ENCODE data around the gene PFN1.

Gene PFN1

DNA sequence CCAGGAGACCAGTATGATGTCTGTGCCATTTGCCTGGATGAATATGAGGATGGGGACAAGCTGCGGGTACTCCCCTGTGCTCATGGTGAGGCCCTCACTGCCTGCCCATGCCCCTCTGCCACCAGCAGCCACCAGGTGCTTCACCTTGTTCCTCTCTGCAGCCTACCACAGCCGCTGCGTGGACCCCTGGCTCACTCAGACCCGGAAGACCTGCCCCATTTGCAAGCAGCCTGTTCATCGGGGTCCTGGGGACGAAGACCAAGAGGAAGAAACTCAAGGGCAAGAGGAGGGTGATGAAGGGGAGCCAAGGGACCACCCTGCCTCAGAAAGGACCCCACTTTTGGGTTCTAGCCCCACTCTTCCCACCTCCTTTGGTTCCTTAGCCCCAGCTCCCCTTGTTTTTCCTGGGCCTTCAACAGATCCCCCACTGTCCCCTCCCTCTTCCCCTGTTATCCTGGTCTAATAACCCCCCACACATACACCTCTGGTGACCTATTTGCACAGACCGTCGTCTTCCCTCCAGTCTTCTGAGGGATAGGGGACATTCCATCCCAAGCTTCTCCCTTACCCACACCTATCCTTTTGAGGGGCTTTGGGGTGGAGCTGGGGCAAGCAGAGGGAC is 3.7 kb downstream of the PFN1 start:
- Histone ChIP-seq H3K79me2 (peaks cover 16% of the 10 kb centered on the region), H3K9ac (no peak overlapping the region), H3K36me3 (ENCODE audit: control insufficient read depth, insufficient read depth, low read length) (no peaks in the 10 kb centered on the region), H3K4me1 (peaks cover 15% of the 10 kb centered on the region), H3K4me3 (ENCODE audit: low read depth, low read length) (no peak overlapping the region), H3K9me3 (ENCODE audit: control insufficient read depth, low read length) (no peaks in the 10 kb centered on the region), H3K27me3 (ENCODE audit: control insufficient read depth, insufficient read depth, low read length) (no peaks in the 10 kb centered on the region), H2AFZ (no peak overlapping the region), H3K27ac (peak overlapping the region; percentile 16), H3K4me2 (ENCODE audit: low read length) (no peak overlapping the region)
- TF ChIP-seq, protein P1, sequence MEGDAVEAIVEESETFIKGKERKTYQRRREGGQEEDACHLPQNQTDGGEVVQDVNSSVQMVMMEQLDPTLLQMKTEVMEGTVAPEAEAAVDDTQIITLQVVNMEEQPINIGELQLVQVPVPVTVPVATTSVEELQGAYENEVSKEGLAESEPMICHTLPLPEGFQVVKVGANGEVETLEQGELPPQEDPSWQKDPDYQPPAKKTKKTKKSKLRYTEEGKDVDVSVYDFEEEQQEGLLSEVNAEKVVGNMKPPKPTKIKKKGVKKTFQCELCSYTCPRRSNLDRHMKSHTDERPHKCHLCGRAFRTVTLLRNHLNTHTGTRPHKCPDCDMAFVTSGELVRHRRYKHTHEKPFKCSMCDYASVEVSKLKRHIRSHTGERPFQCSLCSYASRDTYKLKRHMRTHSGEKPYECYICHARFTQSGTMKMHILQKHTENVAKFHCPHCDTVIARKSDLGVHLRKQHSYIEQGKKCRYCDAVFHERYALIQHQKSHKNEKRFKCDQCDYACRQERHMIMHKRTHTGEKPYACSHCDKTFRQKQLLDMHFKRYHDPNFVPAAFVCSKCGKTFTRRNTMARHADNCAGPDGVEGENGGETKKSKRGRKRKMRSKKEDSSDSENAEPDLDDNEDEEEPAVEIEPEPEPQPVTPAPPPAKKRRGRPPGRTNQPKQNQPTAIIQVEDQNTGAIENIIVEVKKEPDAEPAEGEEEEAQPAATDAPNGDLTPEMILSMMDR (IDR thresholded peaks at IDR 0.05): no peak

DNA sequence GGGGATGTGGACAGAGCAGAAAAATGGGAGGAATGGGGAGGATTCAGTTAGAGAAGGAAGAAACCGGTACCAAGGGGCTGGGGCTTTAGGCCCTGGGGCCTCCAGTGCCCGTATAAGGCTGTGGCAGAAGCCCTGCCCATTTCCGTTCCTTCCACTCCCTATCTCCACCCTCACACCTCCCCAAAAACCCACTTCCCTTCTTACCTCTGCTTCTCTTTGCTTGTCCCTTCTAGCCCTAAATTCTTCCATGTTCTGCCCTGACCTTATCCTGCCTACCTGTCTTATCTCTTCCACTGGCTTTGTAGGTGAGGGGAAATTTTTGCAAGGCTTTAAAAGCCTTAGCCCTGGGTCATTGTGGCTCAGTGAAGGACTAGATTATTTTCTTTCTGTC is 4.2 kb downstream of the PFN1 start:
- TF ChIP-seq, protein P1 (IDR thresholded peaks at IDR 0.05): no peak
- Histone ChIP-seq H3K27ac (peak overlapping the region; percentile 16), H3K9me3 (ENCODE audit: control insufficient read depth, low read length) (no peaks in the 10 kb centered on the region), H3K36me3 (ENCODE audit: control insufficient read depth, insufficient read depth, low read length) (no peaks in the 10 kb centered on the region), H2AFZ (no peak overlapping the region), H3K79me2 (peaks cover 16% of the 10 kb centered on the region), H3K27me3 (ENCODE audit: control insufficient read depth, insufficient read depth, low read length) (no peaks in the 10 kb centered on the region), H3K4me1 (peaks cover 15% of the 10 kb centered on the region), H3K4me2 (ENCODE audit: low read length) (no peak overlapping the region), H3K9ac (no peak overlapping the region), H3K4me3 (ENCODE audit: low read depth, low read length) (no peak overlapping the region)

DNA sequence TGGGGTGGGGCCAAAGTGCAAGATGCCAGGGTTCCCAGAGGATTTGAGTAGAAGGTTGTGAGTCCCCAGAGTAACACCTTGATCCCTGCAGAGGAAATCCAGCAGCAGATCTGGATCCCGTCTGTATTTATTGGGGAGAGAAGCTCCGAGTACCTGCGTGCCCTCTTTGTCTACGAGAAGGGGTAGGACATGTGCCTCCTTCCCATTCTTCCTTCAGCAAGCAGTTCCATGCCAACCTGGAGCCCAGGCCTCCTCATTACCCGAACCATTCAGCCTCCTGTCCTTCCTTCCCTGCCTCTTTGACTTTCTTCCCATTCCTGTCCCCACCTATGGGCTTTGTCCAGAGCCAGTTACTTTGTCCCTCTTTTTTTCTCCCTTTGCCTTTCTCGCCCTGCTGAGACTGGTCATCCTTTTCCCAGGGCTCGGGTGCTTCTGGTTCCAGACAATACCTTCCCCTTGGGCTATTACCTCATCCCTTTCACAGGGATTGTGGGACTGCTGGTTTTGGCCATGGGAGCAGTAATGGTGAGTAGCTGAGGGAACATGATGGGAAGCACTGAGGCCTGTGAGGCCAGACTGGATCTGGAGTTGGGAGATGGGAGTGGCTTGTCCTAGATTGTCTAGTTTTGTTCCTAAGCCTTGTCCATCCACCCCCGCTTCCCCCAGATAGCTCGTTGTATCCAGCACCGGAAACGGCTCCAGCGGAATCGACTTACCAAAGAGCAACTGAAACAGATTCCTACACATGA is 5.4 kb downstream of the PFN1 start:
- Histone ChIP-seq H3K4me1 (peaks cover 22% of the 10 kb centered on the region), H3K9ac (no peak overlapping the region), H3K27ac (no peak overlapping the region)

DNA sequence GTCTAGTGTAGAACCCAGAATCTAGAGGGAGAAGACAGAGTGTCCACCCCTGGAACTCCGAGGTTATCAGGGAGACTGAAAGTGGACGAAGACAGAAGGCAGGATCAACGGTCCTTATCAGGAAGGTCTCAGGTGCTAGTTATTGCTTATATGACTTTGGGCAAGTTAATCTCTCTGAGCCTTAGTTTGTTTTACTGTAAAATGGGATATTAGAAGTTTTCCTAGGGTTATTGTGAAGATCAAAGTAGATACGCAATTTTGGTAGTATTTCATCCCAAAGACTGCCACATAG is 7.1 kb downstream of the PFN1 start:
- TF ChIP-seq, protein P1 (IDR thresholded peaks at IDR 0.05): no peak
- H3K79me2 ChIP-seq: peaks cover 20% of the 10 kb centered on the region
- H3K36me3 ChIP-seq (ENCODE audit: control insufficient read depth, insufficient read depth, low read length): no peaks in the 10 kb centered on the region
- peak overlapping the region; percentile 91 for H3K4me3 ChIP-seq (ENCODE audit: low read depth, low read length)
- peaks cover 22% of the 10 kb centered on the region for H3K4me1 ChIP-seq
- H3K9ac ChIP-seq: peak overlapping the region; percentile 69
- H3K27ac ChIP-seq: peak overlapping the region; percentile 24
- no peaks in the 10 kb centered on the region for H3K27me3 ChIP-seq (ENCODE audit: control insufficient read depth, insufficient read depth, low read length)
- peak overlapping the region; percentile 97 for H3K4me2 ChIP-seq (ENCODE audit: low read length)
- H3K9me3 ChIP-seq (ENCODE audit: control insufficient read depth, low read length): no peaks in the 10 kb centered on the region
- no peak overlapping the region for H2AFZ ChIP-seq

More for the DNA sequence above, 5.4 kb downstream of the PFN1 start:
- H3K79me2 ChIP-seq: peaks cover 24% of the 10 kb centered on the region
- H2AFZ ChIP-seq: no peak overlapping the region
- no peak overlapping the region for H3K4me3 ChIP-seq (ENCODE audit: low read depth, low read length)
- H3K4me2 ChIP-seq (ENCODE audit: low read length): no peak overlapping the region
- H3K27me3 ChIP-seq (ENCODE audit: control insufficient read depth, insufficient read depth, low read length): no peaks in the 10 kb centered on the region
- TF ChIP-seq, protein P1 (IDR thresholded peaks at IDR 0.05): no peak
- no peaks in the 10 kb centered on the region for H3K9me3 ChIP-seq (ENCODE audit: control insufficient read depth, low read length)
- H3K36me3 ChIP-seq (ENCODE audit: control insufficient read depth, insufficient read depth, low read length): no peaks in the 10 kb centered on the region
